Measurements from ENCODE around the gene PTPN3. TPM values are rescaled to one million over a fixed set of nuclear protein-coding genes. Genes with fewer than 3 reads are reported as not detected.

The PTPN3 gene
- total and polyA plus RNA-seq, 4 donors: 6.3 to 30.3 (median 23.5) TPM

GRCh38 chr9:109537288-109537687, 39.2 kb upstream of the PTPN3 start:
- Histone ChIP-seq H3K9me3 (ENCODE audit: control insufficient read depth in 4 of 4, low read length in 3 of 4) (no peaks in the 10 kb centered on the region), H3K4me1 (ENCODE audit: control insufficient read depth in 4 of 4, insufficient read depth in 4 of 4, low read length in 3 of 4) (no peaks in the 10 kb centered on the region), H3K27ac (ENCODE audit: low read depth in 1 of 2, low read length in 2 of 2) (no peak overlapping the region), H3K36me3 (ENCODE audit: control insufficient read depth in 4 of 4, insufficient read depth in 3 of 4, low read depth in 1 of 4, low read length in 3 of 4) (no peaks in the 10 kb centered on the region), H3K27me3 (ENCODE audit: control insufficient read depth in 4 of 4, insufficient read depth in 4 of 4, low read length in 3 of 4) (no peaks in the 10 kb centered on the region), H3K9ac (ENCODE audit: low read depth in 1 of 2, low read length in 2 of 2) (no peak overlapping the region), H3K4me3 (ENCODE audit: low read depth in 1 of 3, low read length in 3 of 3) (no peak overlapping the region)
- 76% methylated on average over 6 of the region's 6 CpGs for WGBS
- no peak for TF ChIP-seq FOXA1 (IDR thresholded peaks at IDR 0.05)
- TF ChIP-seq YY1 (IDR thresholded peaks at IDR 0.05): no peak
- no peak for TF ChIP-seq HNF4G (IDR thresholded peaks at IDR 0.05)
- no peak for TF ChIP-seq JUND (IDR thresholded peaks at IDR 0.05)
- no peak for TF ChIP-seq MAX (IDR thresholded peaks at IDR 0.05)
- no peak for TF ChIP-seq RAD21 (IDR thresholded peaks at IDR 0.05)
- no peak for DNase-seq (ENCODE audit: low spot score)

GRCh38 chr9:109536859-109537258, 38.8 kb upstream of the PTPN3 start:
- 37% methylated on average over 3 of the region's 3 CpGs for WGBS
- Histone ChIP-seq H3K4me3 (ENCODE audit: low read depth in 1 of 3, low read length in 3 of 3) (no peak overlapping the region), H3K36me3 (ENCODE audit: control insufficient read depth in 4 of 4, insufficient read depth in 3 of 4, low read depth in 1 of 4, low read length in 3 of 4) (no peaks in the 10 kb centered on the region), H3K27ac (ENCODE audit: low read depth in 1 of 2, low read length in 2 of 2) (no peak overlapping the region), H3K9me3 (ENCODE audit: control insufficient read depth in 4 of 4, low read length in 3 of 4) (no peaks in the 10 kb centered on the region), H3K27me3 (ENCODE audit: control insufficient read depth in 4 of 4, insufficient read depth in 4 of 4, low read length in 3 of 4) (no peaks in the 10 kb centered on the region), H3K9ac (ENCODE audit: low read depth in 1 of 2, low read length in 2 of 2) (no peak overlapping the region), H3K4me1 (ENCODE audit: control insufficient read depth in 4 of 4, insufficient read depth in 4 of 4, low read length in 3 of 4) (no peaks in the 10 kb centered on the region)
- no peak for TF ChIP-seq HNF4G (IDR thresholded peaks at IDR 0.05)
- TF ChIP-seq FOXA2 (IDR thresholded peaks at IDR 0.05): no peak
- DNase-seq (ENCODE audit: low spot score): no peak

- H3K4me1 ChIP-seq (ENCODE audit: control insufficient read depth in 4 of 4, insufficient read depth in 4 of 4, low read length in 3 of 4): no peaks in the 10 kb centered on the region
- DNase-seq (ENCODE audit: low spot score): no peak
- no peaks in the 10 kb centered on the region for H3K36me3 ChIP-seq (ENCODE audit: control insufficient read depth in 4 of 4, insufficient read depth in 3 of 4, low read depth in 1 of 4, low read length in 3 of 4)
- no peak for TF ChIP-seq EGR1 (IDR thresholded peaks at IDR 0.05; ENCODE audit: low read depth in 2 of 2)
- no peak for TF ChIP-seq REST (IDR thresholded peaks at IDR 0.05)
- TF ChIP-seq RXRA (IDR thresholded peaks at IDR 0.05): no peak
- no peak for TF ChIP-seq YY1 (IDR thresholded peaks at IDR 0.05)
- no peak for TF ChIP-seq FOXA2 (IDR thresholded peaks at IDR 0.05)
- TF ChIP-seq SP1 (IDR thresholded peaks at IDR 0.05): no peak
- no peak overlapping the region for H3K9ac ChIP-seq (ENCODE audit: low read depth in 1 of 2, low read length in 2 of 2)
- H3K27ac ChIP-seq (ENCODE audit: low read depth in 1 of 2, low read length in 2 of 2): no peak overlapping the region
- H3K27me3 ChIP-seq (ENCODE audit: control insufficient read depth in 4 of 4, insufficient read depth in 4 of 4, low read length in 3 of 4): no peaks in the 10 kb centered on the region
- H3K4me3 ChIP-seq (ENCODE audit: low read depth in 1 of 3, low read length in 3 of 3): no peak overlapping the region
- WGBS: 90% methylated on average over 6 of the region's 6 CpGs
- no peaks in the 10 kb centered on the region for H3K9me3 ChIP-seq (ENCODE audit: control insufficient read depth in 4 of 4, low read length in 3 of 4)
Observed at GRCh38 chr9:109535365-109535764, 37.3 kb upstream of the PTPN3 start.

- no peaks in the 10 kb centered on the region for H3K9me3 ChIP-seq (ENCODE audit: control insufficient read depth in 4 of 4, low read length in 3 of 4)
- WGBS: 91% methylated on average over 36 of the region's 36 CpGs
- no peak for DNase-seq (ENCODE audit: low spot score)
- H3K36me3 ChIP-seq (ENCODE audit: control insufficient read depth in 4 of 4, insufficient read depth in 3 of 4, low read depth in 1 of 4, low read length in 3 of 4): no peaks in the 10 kb centered on the region
- TF ChIP-seq JUND (IDR thresholded peaks at IDR 0.05): no peak
- no peak for TF ChIP-seq ZBTB33 (IDR thresholded peaks at IDR 0.05)
- TF ChIP-seq HNF4A (conservative IDR thresholded peaks at IDR 0.05): no peak
- TF ChIP-seq CTCF (IDR thresholded peaks at IDR 0.05; ENCODE audit: low read depth, low read length, missing input control): no peak
- no peak for TF ChIP-seq MAX (IDR thresholded peaks at IDR 0.05)
- TF ChIP-seq FOXA1 (IDR thresholded peaks at IDR 0.05): no peak
- TF ChIP-seq NR2F2 (IDR thresholded peaks at IDR 0.05): no peak
- TF ChIP-seq YY1 (IDR thresholded peaks at IDR 0.05): no peak
- no peak for TF ChIP-seq ATF3 (IDR thresholded peaks at IDR 0.05)
- no peak for TF ChIP-seq TAF1 (conservative IDR thresholded peaks at IDR 0.05)
- TF ChIP-seq HNF4G (IDR thresholded peaks at IDR 0.05): no peak
- no peaks in the 10 kb centered on the region for H3K27me3 ChIP-seq (ENCODE audit: control insufficient read depth in 4 of 4, insufficient read depth in 4 of 4, low read length in 3 of 4)
- no peak overlapping the region for H3K4me3 ChIP-seq (ENCODE audit: low read depth in 1 of 3, low read length in 3 of 3)
- no peak overlapping the region for H3K27ac ChIP-seq (ENCODE audit: low read depth in 1 of 2, low read length in 2 of 2)
- no peak overlapping the region for H3K9ac ChIP-seq (ENCODE audit: low read depth in 1 of 2, low read length in 2 of 2)
- H3K4me1 ChIP-seq (ENCODE audit: control insufficient read depth in 4 of 4, insufficient read depth in 4 of 4, low read length in 3 of 4): no peaks in the 10 kb centered on the region
Observed at GRCh38 chr9:109534151-109534550, 36.0 kb upstream of the PTPN3 start.
